CD4-positive, alpha-beta T cell (primary cell): ENCODE measurements around the gene COL23A1. TPM values are rescaled to one million over a fixed set of nuclear protein-coding genes. Genes with fewer than 3 reads are reported as not detected.

ENCODE experiments used
- ATAC-seq: fragments of 200-7000 bp; cut with Tn5 transposase; one replicate; pipeline ENCODE4 v1.10.0; 2022; ENCODE audit warnings: mild to moderate bottlenecking; ENCODE audit not compliant: poor library complexity
- CTCF ChIA-PET: fragments of 350-600 bp; sonication (Branson Sonifier 250); formaldehyde crosslinking; loops from one replicate; lab custom pipeline; 2021; ENCODE audit warnings: antibody characterized with exemption, inconsistent platforms; lab: Charles Lee
- POLR2A ChIA-PET: fragments of 350-600 bp; sonication (Branson Sonifier 250); formaldehyde crosslinking; loops from one replicate; lab custom pipeline; 2021; ENCODE audit warnings: antibody characterized with exemption, inconsistent platforms; lab: Charles Lee
- DNase-seq, 14 experiments: peaks; one replicate each; pipeline ENCODE4 v3.0.0-alpha.2; 2013 to 2020; ENCODE audit warnings: mixed read lengths in 2 of 14
- H3K27ac ChIP-seq, 2 donors: one replicate each; pipeline versions ENCODE4 v1.5.1 to v1.7.0; 2013; ENCODE audit warnings: low read length in 2 of 2, low read depth in 1 of 2, mild to moderate bottlenecking in 1 of 2
- H3K27me3 ChIP-seq, 2 experiments: 1 replicate in 1 of 2; 2 replicates in 1 of 2; pipeline versions ENCODE4 v1.6.1 to v1.7.0; 2013; ENCODE audit warnings: low read length in 2 of 2, control low read depth in 1 of 2, mild to moderate bottlenecking in 1 of 2, moderate library complexity in 1 of 2; ENCODE audit not compliant: insufficient read depth in 2 of 2, control insufficient read depth in 1 of 2
- H3K36me3 ChIP-seq: one replicate; pipeline ENCODE4 v1.6.1; 2013; ENCODE audit warnings: low read length, control low read depth; ENCODE audit not compliant: insufficient read depth
- H3K4me1 ChIP-seq: one replicate; pipeline ENCODE4 v1.6.1; 2013; ENCODE audit warnings: low read length, control low read depth; ENCODE audit not compliant: insufficient read depth
- H3K4me3 ChIP-seq: one replicate; pipeline ENCODE4 v1.5.1; 2013; ENCODE audit warnings: mild to moderate bottlenecking, low read length, moderate library complexity
- H3K9me3 ChIP-seq, 2 experiments: 1 replicate in 1 of 2; 2 replicates in 1 of 2; pipeline versions ENCODE4 v1.6.1 to v1.7.0; 2013; ENCODE audit warnings: low read length in 2 of 2, mild to moderate bottlenecking in 2 of 2, control low read depth in 1 of 2, moderate library complexity in 1 of 2; ENCODE audit not compliant: control insufficient read depth in 1 of 2, insufficient read depth in 1 of 2
- H3K27ac Mint-ChIP-seq: one replicate; pipeline ENCODE4 v1.8.0; 2020; ENCODE audit warnings: mixed read lengths
- H3K27me3 Mint-ChIP-seq: one replicate; pipeline ENCODE4 v1.8.0; 2021; ENCODE audit warnings: mixed read lengths
- H3K36me3 Mint-ChIP-seq: one replicate; pipeline ENCODE4 v1.8.0; 2021; ENCODE audit warnings: low read depth, mixed read lengths
- H3K4me1 Mint-ChIP-seq: one replicate; pipeline ENCODE4 v1.8.0; 2021; ENCODE audit warnings: low read depth, mixed read lengths
- H3K4me3 Mint-ChIP-seq: one replicate; pipeline ENCODE4 v1.8.0; 2020; ENCODE audit warnings: mild to moderate bottlenecking, mixed read lengths
- H3K9me3 Mint-ChIP-seq: one replicate; pipeline ENCODE4 v1.8.0; 2020; ENCODE audit warnings: mixed read lengths
- CTCF ChIP-seq: fragments of 200-600 bp; IDR thresholded peaks from one replicate; pipeline ENCODE4 v1.8.0; 2022; ENCODE audit warnings: antibody characterized with exemption, mild to moderate bottlenecking
- intact Hi-C, 2 experiments: fragments of 100-400 bp; cut with DNase I in 1 of 2; cut with micrococcal nuclease in 1 of 2; formaldehyde crosslinking; loops; one replicate each; pipeline versions ENCODE4 v1.15.1 to v1.9.0; 2023 to 2025; cut with DNase I, micrococcal nuclease
- total RNA-seq, 174 experiments: library from RNA in 2 of 174; stranded (reverse) in 2 of 174; gene quantifications; one replicate each; pipeline ENCODE4 v1.2.3 and lab custom pipeline; 2021 to 2026

COL23A1 gene
- total RNA-seq, 2 experiments from 2014 or later, result not detected

DNA sequence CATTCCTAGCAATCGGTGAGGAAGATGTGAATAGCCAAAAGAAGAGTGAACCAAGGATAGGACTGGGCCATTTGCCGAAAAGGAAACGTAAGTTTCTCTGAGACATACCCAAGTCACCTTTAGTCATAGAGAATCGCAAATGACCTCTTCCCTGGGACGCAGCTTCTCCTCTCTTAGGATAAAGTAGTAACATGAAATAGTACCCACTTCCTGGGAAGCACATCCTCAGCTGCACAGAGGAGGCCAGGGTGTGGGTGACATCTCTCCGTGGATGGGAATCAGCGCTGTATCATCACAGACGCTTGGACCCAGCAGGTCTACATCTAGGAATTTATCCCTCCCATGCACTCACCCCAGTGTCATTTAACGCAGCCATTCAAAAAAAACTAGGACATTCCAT lies 236.7 kb downstream of the COL23A1 start:
- TF ChIP-seq CTCF, result no peak
- Histone ChIP-seq H3K9me3 (peaks cover 0 to 5% of the 10 kb centered on the region in 2 experiments), H3K27me3 (peaks cover 0 to 6% of the 10 kb centered on the region in 2 experiments), H3K27ac (no peak overlapping the region), H3K36me3 (no peaks in the 10 kb centered on the region), H3K4me1 (peaks cover 8% of the 10 kb centered on the region), H3K4me3 (no peak overlapping the region)
- H3K27me3 Mint-ChIP-seq, result peaks cover 13% of the 10 kb centered on the region
- no peak overlapping the region for H3K27ac Mint-ChIP-seq
- intact Hi-C loops, result no loop called here
- no peak overlapping the region for H3K4me3 Mint-ChIP-seq
- ChIA-PET POLR2A (no interaction called here), CTCF (no interaction called here)
- no peaks in the 10 kb centered on the region for H3K9me3 Mint-ChIP-seq
- H3K36me3 Mint-ChIP-seq, result no peaks in the 10 kb centered on the region
- DNase-seq (no peak), ATAC-seq (no peak)
- H3K4me1 Mint-ChIP-seq, result no peaks in the 10 kb centered on the region

GRCh38 chr5:178352035-178352349 lies 238.2 kb downstream of the COL23A1 start:
- ChIA-PET POLR2A (no interaction called here), CTCF (no interaction called here)
- ATAC-seq (no peak), DNase-seq (no peak)
- Histone ChIP-seq H3K27me3 (peaks cover 0 to 4% of the 10 kb centered on the region in 2 experiments), H3K9me3 (peaks cover 0 to 1% of the 10 kb centered on the region in 2 experiments), H3K36me3 (no peaks in the 10 kb centered on the region), H3K27ac (no peak overlapping the region), H3K4me3 (no peak overlapping the region), H3K4me1 (peaks cover 8% of the 10 kb centered on the region)
- peaks cover 13% of the 10 kb centered on the region for H3K27me3 Mint-ChIP-seq
- no peaks in the 10 kb centered on the region for H3K36me3 Mint-ChIP-seq
- H3K9me3 Mint-ChIP-seq, result no peaks in the 10 kb centered on the region
- H3K27ac Mint-ChIP-seq, result no peak overlapping the region
- no peak for TF ChIP-seq CTCF
- intact Hi-C loops, result no loop called here
- no peaks in the 10 kb centered on the region for H3K4me1 Mint-ChIP-seq
- no peak overlapping the region for H3K4me3 Mint-ChIP-seq

- Histone ChIP-seq H3K4me1 (peaks cover 3% of the 10 kb centered on the region), H3K4me3 (no peak overlapping the region), H3K9me3 (no peaks in the 10 kb centered on the region), H3K36me3 (no peaks in the 10 kb centered on the region), H3K27me3 (peaks cover 0 to 4% of the 10 kb centered on the region in 2 experiments), H3K27ac (no peak overlapping the region)
- H3K4me3 Mint-ChIP-seq, result no peak overlapping the region
- POLR2A ChIA-PET, result no interaction called here
- no peak for ATAC-seq
- TF ChIP-seq CTCF, result no peak
- H3K4me1 Mint-ChIP-seq, result no peaks in the 10 kb centered on the region
- no peaks in the 10 kb centered on the region for H3K9me3 Mint-ChIP-seq
- peaks cover 12% of the 10 kb centered on the region for H3K27me3 Mint-ChIP-seq
- intact Hi-C loops, result no loop called here
- DNase-seq, result no peak
- CTCF ChIA-PET, result no interaction called here
- no peak overlapping the region for H3K27ac Mint-ChIP-seq
- H3K36me3 Mint-ChIP-seq, result no peaks in the 10 kb centered on the region
These were observed 238.8 kb downstream of the COL23A1 start for GRCh38 chr5:178351221-178352034.
